Liver (tissue), 9 donors: ENCODE results near the gene MIEN1. TPM values are rescaled to one million over a fixed set of nuclear protein-coding genes. Genes with fewer than 3 reads are reported as not detected.

Experiments used
- DNase-seq: peaks from one replicate; pipeline ENCODE4 v3.0.0-alpha.2; 2017; ENCODE audit warnings: low spot score
- H3K27ac ChIP-seq, 2 donors: one replicate each; pipeline ENCODE4 v1.7.0; 2013; ENCODE audit warnings: inconsistent platforms in 2 of 2, low read length in 2 of 2, control low read depth in 1 of 2, low read depth in 1 of 2, mild to moderate bottlenecking in 1 of 2
- H3K27me3 ChIP-seq, 4 donors: one replicate each; pipeline versions ENCODE4 v1.6.1 to v1.7.0; 2013; ENCODE audit warnings: low read length in 3 of 4, inconsistent platforms in 1 of 4, mild to moderate bottlenecking in 1 of 4, moderate library complexity in 1 of 4; ENCODE audit not compliant: control insufficient read depth in 4 of 4, insufficient read depth in 4 of 4
- H3K36me3 ChIP-seq, 4 donors: one replicate each; pipeline versions ENCODE4 v1.6.1 to v1.7.0; 2013; ENCODE audit warnings: low read length in 3 of 4, mild to moderate bottlenecking in 3 of 4, low read depth in 1 of 4, moderate library complexity in 1 of 4; ENCODE audit not compliant: control insufficient read depth in 4 of 4, insufficient read depth in 3 of 4
- H3K4me1 ChIP-seq, 4 donors: one replicate each; pipeline versions ENCODE4 v1.6.1 to v1.7.0; 2013; ENCODE audit warnings: low read length in 3 of 4, mild to moderate bottlenecking in 3 of 4, moderate library complexity in 1 of 4; ENCODE audit not compliant: control insufficient read depth in 4 of 4, insufficient read depth in 4 of 4
- H3K4me3 ChIP-seq, 3 donors: one replicate each; pipeline versions ENCODE4 v1.6.1 to v1.7.0; 2013; ENCODE audit warnings: low read length in 3 of 3, control low read depth in 1 of 3, low read depth in 1 of 3, mild to moderate bottlenecking in 1 of 3
- H3K9ac ChIP-seq, 2 donors: one replicate each; pipeline ENCODE4 v1.7.0; 2013; ENCODE audit warnings: low read length in 2 of 2, mild to moderate bottlenecking in 2 of 2, moderate library complexity in 2 of 2, control low read depth in 1 of 2, low read depth in 1 of 2
- H3K9me3 ChIP-seq, 4 donors: one replicate each; pipeline versions ENCODE4 v1.6.1 to v1.7.0; 2013; ENCODE audit warnings: low read length in 3 of 4; ENCODE audit not compliant: control insufficient read depth in 4 of 4
- ATF3 ChIP-seq: IDR thresholded peaks from 2 replicates; pipeline ENCODE4 v1.6.1; 2016; ENCODE audit warnings: antibody characterized with exemption
- CTCF ChIP-seq: fragments of 150-350 bp; IDR thresholded peaks from 2 replicates; pipeline ENCODE4 v1.5.1; 2017; ENCODE audit warnings: improper control_type of control experiment, low read depth, low read length; ENCODE audit not compliant: missing input control
- EGR1 ChIP-seq, 2 donors: IDR thresholded peaks; 2 replicates each; pipeline ENCODE4 v1.6.1; 2016 to 2018; ENCODE audit warnings: antibody characterized with exemption in 2 of 2, low read depth in 2 of 2
- FOXA1 ChIP-seq: IDR thresholded peaks from 2 replicates; pipeline ENCODE4 v1.6.1; 2016; ENCODE audit warnings: antibody characterized with exemption
- FOXA2 ChIP-seq: IDR thresholded peaks from 2 replicates; pipeline ENCODE4 v1.6.1; 2016; ENCODE audit warnings: antibody characterized with exemption
- GABPA ChIP-seq, 2 donors: IDR thresholded peaks in 1 of 2; conservative IDR thresholded peaks in 1 of 2; 2 replicates each; pipeline ENCODE4 v1.6.1; 2016; ENCODE audit warnings: antibody characterized with exemption in 2 of 2, mild to moderate bottlenecking in 1 of 2, moderate library complexity in 1 of 2
- HNF4A ChIP-seq, 2 donors: conservative IDR thresholded peaks; 2 replicates each; pipeline ENCODE4 v1.6.1; 2016; ENCODE audit warnings: antibody characterized with exemption in 2 of 2, mild to moderate bottlenecking in 2 of 2
- HNF4G ChIP-seq: IDR thresholded peaks from 2 replicates; pipeline ENCODE4 v1.6.1; 2016; ENCODE audit warnings: antibody characterized with exemption
- JUND ChIP-seq, 2 donors: IDR thresholded peaks; 2 replicates each; pipeline ENCODE4 v1.6.1; 2016; ENCODE audit warnings: antibody characterized with exemption in 2 of 2
- NR2F2 ChIP-seq: IDR thresholded peaks from 2 replicates; pipeline ENCODE4 v1.6.1; 2016; ENCODE audit warnings: antibody characterized with exemption
- RAD21 ChIP-seq, 2 donors: IDR thresholded peaks; 2 replicates each; pipeline ENCODE4 v1.6.1; 2016; ENCODE audit warnings: antibody characterized with exemption in 2 of 2, mild to moderate bottlenecking in 2 of 2
- REST ChIP-seq: IDR thresholded peaks from 2 replicates; pipeline ENCODE4 v1.6.1; 2016; ENCODE audit warnings: antibody characterized with exemption, mild to moderate bottlenecking
- RXRA ChIP-seq, 2 donors: IDR thresholded peaks; 2 replicates each; pipeline ENCODE4 v1.6.1; 2017 to 2018; ENCODE audit warnings: antibody characterized with exemption in 2 of 2, mild to moderate bottlenecking in 1 of 2
- SP1 ChIP-seq: IDR thresholded peaks from 2 replicates; pipeline ENCODE4 v1.6.1; 2018; ENCODE audit warnings: antibody characterized with exemption, mild to moderate bottlenecking
- TAF1 ChIP-seq: conservative IDR thresholded peaks from 2 replicates; pipeline ENCODE4 v1.6.1; 2016; ENCODE audit warnings: antibody characterized with exemption, mild to moderate bottlenecking
- YY1 ChIP-seq: IDR thresholded peaks from 2 replicates; pipeline ENCODE4 v1.6.1; 2016; ENCODE audit warnings: antibody characterized with exemption, mild to moderate bottlenecking
- ZBTB33 ChIP-seq: IDR thresholded peaks from 2 replicates; pipeline ENCODE4 v1.6.1; 2016; ENCODE audit warnings: antibody characterized with exemption
- WGBS: extraction: QIAGEN DNeasy Blood & Tissue Kit; methylation state at CpG from one replicate; pipeline ENCODE4 v1.1.7; 2013; 5-methylcytosine and 5-hydroxymethylcytosine counted together
- polyA plus RNA-seq, 2 donors: library from polyadenylated mRNA; stranded (reverse) in 1 of 2; unstranded in 1 of 2; fragments of 200-250 nt in 1 of 2; fragments of >200 nt in 1 of 2; fragmentation: Nextera tagmentation in 1 of 2; extraction: Ambion mirVana in 1 of 2; gene quantifications; one replicate each; pipeline versions ENCODE4 v1.2.1 to v1.2.3, GENCODE V29; 2013 to 2015
- total RNA-seq, 2 donors: library from RNA; depleted of rRNA; stranded (reverse); fragments of >200 nt; gene quantifications; one replicate each; pipeline ENCODE4 v1.2.3, GENCODE V29; 2014
- TF ChIP-seq, protein P1 (sequence below): IDR thresholded peaks from 2 replicates; pipeline ENCODE4 v1.6.1; 2016; ENCODE audit warnings: antibody characterized with exemption
- donor health status: healthy.
- donor health status: healthy.
- donor health status: healthy.
- donor health status: healthy.
- donor health status: healthy.

The MIEN1 gene
- total and polyA plus RNA-seq, 4 donors: 11.1 to 99.0 (median 29.0) TPM

GRCh38 chr17:39742126-39742855, 12.0 kb upstream of the MIEN1 start:
- Histone ChIP-seq H3K4me3 (no peak overlapping the region), H3K9me3 (no peaks in the 10 kb centered on the region), H3K36me3 (peaks cover 1 to 27% (median 14%) of the 10 kb centered on the region in 4 donors), H3K4me1 (peaks cover 0 to 27% (median 15%) of the 10 kb centered on the region in 4 donors), H3K27ac (no peak overlapping the region), H3K9ac (no peak overlapping the region), H3K27me3 (no peaks in the 10 kb centered on the region)
- no peak for TF ChIP-seq EGR1 (IDR thresholded peaks at IDR 0.05; ENCODE audit: low read depth in 2 of 2)
- TF ChIP-seq FOXA2: no peak
- no peak for TF ChIP-seq CTCF
- TF ChIP-seq, protein P1, sequence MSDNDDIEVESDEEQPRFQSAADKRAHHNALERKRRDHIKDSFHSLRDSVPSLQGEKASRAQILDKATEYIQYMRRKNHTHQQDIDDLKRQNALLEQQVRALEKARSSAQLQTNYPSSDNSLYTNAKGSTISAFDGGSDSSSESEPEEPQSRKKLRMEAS: no peak
- TF ChIP-seq ATF3: no peak
- no peak for TF ChIP-seq JUND (IDR thresholded peaks at IDR 0.05)
- no peak for TF ChIP-seq RXRA (IDR thresholded peaks at IDR 0.05)
- no peak for TF ChIP-seq ZBTB33
- TF ChIP-seq REST: no peak
- no peak for TF ChIP-seq RAD21 (IDR thresholded peaks at IDR 0.05)
- no peak for TF ChIP-seq GABPA (IDR thresholded peaks at IDR 0.05 in 1 of 2, conservative IDR thresholded peaks at IDR 0.05 in 1 of 2)
- no peak for TF ChIP-seq NR2F2
- TF ChIP-seq TAF1: no peak
- no peak for TF ChIP-seq FOXA1
- TF ChIP-seq SP1: no peak
- TF ChIP-seq YY1: no peak
- no peak for TF ChIP-seq HNF4A (conservative IDR thresholded peaks at IDR 0.05)
- no peak for TF ChIP-seq HNF4G
- no peak for DNase-seq
- whole genome bisulfite sequencing: 88% methylated on average over 18 of the region's 18 CpGs
